Islet of Langerhans (tissue), 1 donor: Measurements from ENCODE around the gene TPCN1.
"Not testable (repeated sequence)": the region's sequence is repeated elsewhere in the genome, so short reads cannot be mapped to it uniquely, and the experiment has no call there.

Source experiments
- FAIRE-seq: peaks from one replicate; lab custom pipeline; 2011; peaks lifted over from hg19 to GRCh38; lab: Jason Lieb, UNC

TPCN1 gene

DNA sequence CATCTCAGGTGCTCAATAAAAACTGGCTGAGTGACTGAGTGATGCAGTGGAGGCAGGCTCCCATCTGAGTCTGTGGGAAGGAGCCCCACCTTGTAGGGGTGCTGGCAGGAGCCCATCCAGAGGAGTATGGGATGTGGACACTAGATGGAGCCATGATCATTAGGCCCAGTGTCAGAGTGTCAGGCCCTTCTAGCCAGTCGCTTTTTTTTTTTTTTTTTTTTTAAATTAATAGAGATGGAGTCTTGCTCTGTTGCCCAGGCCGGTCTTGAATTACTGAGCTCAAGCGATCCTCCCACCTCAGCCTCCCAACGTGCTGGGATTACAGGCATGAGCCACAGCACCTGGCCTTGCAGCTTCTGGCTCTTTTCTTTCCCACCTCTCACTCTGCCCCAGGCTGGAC, 24.3 kb upstream of the TPCN1 start:
- no peak for FAIRE-seq

DNA sequence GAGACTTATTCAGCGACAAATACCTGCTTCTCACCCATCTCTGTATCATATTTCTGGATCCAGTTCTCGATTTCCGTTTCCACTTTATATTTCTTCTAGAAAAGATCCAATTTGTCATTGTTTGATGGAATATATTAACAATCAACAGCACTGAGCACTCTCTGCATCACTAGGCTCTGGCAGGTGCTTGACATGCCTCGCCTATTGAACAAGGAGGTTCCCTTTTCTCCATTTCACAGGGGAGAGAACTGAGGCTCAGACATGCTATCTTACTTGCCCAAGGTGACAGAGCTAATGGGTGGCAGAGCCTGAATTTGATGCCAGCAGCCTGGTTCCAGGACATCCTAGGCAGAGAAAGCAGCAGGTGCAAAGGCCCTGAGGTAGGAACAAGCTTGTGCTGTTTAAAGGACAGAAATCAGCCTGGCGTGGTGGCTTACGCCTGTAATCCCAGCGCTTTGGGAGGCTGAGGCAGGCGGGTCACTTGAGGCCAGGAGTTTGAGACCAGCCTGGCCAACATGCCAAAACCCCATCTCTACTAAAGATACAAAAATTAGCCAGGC, 23.7 kb upstream of the TPCN1 start:
- FAIRE-seq, result no peak

DNA sequence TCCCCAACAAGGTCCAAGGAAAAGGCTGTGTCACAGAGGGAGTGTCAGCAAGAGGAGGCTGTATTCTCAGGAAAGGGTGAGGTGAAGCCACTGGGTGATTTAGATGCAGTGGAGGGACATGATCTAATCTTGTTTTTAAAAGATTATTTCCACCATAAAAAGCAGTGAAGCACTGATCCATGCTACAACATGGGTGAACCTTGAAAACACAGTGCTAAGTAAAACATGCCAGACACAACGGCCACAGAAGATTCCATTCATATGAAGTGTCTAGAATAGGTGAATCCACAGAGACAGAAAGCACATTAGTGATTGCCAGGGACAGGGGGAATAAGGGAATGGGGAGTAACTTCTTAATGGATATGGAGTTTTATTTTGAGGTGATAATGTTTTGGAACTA, 23.0 kb upstream of the TPCN1 start:
- no peak for FAIRE-seq

DNA sequence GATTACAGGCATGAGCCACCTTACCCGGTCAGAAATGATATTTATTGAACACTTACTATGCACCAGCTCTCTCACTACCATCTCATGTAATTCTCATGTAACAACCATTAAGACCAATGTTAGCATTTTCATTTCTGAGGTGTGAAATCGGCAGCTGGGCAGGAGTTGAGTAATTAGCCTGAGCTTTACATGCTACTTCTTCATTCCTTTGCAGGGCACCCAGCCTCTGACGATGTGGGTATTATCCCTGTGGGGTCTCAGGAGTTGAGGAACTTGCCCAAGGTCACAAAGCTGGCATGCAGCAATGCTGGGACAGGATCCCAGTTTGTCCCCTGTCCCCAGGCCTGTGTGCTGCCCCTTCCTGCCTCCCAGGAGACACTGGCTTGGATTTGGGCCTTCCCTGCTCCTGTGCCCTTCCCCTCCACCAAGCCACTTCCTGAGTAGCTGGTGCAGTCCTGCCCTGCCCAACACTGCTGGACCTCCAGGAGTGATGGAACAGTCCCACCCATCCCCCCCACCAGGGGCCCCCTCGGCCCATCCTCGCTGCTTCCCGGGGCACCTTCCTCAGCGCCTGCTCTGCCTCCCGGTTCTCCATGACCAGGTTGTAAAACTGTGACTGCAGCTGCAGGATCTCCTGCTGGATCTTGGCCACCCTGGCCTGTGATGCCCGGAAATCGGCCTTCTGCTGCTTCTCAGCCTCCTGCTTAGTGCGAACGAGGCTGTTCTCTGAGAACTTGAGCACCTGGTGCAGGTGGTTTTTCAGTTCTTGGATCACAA, 21.1 kb upstream of the TPCN1 start:
- no peak for FAIRE-seq

DNA sequence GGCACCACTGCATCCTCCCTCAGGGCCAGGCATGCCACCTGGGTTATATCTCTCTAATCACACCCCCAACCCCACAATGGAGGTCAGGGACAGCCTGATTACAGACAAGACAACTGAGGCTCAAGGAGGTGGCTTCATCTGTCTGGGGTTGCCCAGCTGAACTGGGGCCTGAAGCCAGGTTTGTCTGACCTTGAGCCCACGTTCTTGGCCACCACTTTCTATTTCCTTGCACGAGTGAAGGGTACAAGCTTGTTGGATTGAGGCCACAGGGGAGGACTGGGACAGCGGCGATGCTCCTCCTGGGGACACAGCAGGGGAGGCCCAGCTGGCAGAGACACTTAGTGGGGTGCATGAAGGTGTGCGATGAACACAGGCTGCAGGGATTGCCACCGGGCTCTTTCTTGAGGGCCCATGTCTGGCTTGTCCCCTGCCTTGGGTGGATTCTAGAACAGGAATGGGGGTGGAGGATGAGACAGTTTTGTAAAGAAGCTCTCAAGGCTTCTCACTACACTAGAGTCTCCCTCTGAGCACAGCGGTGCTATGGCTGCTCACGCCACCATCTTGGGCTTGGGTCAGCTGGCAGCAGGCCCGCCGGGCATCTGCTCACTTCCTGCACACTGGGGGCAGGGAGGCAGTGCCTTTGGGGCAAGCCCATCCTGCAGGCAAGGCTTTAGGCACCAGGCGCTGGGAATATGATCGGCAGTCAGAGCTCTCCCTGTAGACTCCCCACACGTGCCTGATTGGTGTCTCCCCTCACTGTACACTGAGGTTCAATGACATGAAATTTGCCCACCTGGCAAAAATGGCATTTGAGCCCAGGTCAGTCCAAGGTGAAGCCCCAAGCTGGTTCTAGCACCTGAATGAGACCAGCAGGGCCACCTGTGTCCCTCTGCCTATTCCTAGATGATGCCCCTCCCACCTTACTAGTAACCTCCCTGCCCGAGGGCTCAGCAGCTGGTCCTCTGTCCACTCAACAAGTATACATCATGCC, 19.8 kb upstream of the TPCN1 start:
- FAIRE-seq, result no peak

DNA sequence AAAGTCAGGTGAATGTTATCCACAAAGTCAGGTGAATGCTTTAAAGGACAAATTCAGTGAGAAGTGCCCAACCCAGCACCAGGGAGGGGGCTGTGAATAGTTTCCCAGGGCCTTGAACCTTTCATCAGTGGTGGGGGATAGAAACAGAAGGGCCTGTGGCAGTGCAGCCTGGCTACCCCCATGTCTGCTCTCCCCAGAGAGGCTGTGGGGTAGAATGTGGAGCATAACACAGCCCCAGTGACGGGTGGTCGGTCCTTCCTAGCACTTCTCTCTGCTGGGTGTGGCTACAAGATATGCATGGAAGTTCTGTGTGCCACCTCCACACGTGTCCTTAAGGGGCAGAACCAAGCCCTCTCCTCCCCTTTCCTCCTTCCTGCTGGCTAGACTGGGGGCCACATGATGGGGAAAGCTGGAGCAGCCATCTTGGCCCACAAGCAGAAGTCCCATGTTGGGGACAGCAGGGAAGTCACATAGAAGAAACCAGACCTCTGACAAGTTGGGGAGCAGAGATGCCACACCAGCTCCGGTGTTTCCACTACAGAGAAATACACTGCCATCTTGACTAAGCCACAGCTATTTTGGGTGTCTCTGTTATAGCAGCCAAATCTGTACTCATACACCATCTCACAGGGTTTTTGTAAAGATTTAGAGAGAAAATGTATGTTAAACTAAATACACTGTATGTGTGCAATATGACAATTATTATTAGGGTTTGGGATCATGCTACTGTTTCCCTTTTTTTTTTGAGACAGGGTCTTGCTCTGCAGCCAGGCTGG, 18.8 kb upstream of the TPCN1 start:
- no peak for FAIRE-seq

DNA sequence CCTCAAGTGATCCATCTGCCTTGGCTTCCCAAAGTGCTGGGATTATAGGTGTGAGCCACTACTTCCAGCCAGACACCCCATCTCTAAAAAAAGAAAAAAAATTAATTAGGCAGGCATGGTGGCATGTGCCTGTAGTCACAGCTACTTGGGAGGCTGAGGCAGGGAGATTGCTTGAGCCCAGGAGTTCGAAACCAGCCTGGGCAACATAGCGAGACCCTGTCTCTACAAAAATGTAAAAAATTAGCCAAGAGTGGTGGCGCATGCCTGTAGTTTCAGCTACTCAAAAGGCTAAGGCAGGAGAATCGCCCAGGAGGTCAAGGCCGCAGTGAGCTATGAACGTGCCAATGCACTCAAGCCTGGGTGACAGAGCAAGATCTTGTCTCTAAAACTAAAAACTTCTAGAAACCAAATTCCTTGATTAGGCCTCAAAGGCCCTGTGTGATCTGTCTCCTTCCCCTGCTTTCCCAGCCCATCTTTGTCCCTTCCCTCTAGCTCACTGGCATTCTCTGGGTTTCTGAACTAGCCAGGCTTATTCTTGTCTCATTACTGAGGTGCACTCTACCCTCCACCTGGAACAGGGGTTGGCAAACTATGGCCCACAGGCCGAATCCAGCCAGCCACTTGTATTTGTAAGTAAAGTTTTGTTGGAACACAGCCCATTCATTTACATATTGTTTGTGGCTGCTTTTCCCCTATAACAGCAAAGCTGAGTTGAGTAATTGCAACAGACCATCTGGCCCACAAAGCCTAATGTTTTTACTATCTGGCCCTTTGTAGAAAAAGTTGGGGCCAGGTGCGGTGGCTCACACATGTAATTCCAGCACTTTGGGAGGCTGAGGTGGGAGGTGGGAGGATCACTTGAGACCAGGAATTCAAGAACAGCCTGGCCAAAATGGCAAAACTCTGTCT, 17.2 kb upstream of the TPCN1 start:
- no peak for FAIRE-seq

DNA sequence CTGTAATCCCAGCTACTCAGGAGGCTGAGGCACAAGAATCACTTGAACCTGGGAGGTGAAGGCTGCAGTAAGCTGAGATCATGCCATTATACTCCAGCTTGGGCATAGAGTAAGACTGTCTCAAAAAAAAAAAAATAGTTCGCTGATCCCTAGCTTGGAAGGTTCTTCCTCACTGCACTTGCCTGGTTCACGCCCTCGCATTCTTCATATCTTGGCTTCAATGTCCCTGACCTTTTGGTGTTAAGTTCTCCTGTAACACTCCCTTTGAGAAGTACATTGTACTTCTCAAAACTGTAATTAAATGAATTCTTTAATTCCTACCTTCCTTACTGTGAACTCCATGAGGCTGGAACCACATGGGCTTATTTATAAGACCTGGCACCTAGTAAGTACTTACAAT, 16.5 kb upstream of the TPCN1 start:
- FAIRE-seq, result no peak

DNA sequence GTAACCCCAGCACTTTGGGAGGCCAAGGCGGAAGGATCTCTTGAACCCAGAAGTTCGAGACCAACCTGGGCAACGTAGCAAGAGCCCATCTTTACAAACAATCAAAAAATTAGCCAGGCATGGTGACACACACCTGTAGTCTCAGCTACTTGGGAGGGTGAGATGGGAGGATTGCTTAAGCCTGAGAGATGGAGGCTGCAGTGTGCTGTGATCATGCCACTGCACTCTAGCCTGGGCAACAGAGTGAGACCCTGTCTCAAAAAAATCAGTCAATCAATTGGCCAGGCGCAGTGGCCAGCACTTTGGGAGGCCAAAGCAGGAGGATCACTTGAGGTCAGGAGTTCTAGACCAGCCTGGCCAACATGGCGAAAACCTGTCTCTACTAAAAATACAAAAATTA, 14.5 kb upstream of the TPCN1 start:
- FAIRE-seq, result not testable (repeated sequence)

DNA sequence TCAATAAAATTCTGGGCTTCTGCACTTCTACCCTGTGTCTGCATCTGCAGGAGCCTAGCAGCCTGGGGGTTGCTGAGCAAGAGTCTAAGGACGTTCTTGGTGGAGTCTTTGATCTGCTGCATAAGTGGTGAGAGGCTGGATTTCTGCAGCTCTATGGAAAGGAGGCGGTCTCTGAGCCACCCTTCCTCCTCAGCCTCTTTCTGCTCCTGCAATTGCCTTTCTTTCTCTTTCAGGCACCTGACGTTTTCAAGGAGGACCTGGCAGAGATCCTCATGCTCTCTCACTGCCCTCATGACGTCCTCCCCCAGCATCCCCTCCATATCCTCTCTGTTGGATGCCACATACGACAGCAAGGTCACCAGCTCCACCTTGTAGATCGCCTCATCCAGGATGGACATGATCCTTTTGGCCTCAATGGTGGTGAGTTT, 13.6 kb upstream of the TPCN1 start:
- no peak for FAIRE-seq

DNA sequence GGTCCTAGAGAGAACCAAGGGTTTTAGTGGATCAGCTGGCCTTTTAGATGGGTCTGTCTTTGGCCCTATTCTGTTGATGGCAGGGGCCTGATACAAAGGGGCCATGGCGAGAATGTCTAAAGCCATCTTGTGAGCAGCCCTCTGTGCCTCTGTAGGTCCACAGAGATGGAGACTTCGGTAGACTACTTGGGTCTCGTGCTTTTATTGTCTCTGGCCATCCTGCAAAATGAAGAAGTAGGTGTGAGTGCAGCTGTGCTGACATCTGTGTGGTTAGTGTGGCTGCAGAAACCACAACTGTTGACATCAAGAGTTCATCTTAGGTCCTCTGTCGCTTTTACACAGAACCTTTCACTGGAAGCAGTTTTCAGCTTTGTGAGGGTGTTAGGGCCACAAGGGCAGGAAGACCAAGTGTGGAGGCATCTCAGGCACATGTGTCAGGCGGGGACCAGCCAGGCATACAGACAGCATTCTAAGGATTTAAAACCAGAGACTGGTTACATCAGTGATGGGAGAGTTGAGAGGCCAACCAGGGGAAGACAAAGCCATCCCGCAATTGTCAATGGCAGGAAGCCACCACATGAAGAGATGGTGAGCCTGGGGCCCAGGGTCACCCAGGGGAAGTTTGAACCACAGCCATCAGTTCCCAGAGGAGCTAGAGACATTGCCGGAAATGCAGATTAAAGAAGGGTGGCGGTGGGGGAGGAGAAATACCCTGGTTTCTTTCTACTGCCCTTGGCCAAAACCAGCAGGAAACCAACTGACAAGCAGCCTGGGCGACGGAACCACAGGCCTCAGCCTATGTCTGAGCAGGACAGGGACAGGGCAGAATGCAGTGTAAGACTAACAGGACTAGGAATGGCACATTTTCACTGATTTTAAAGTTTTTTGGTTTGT, 13.0 kb upstream of the TPCN1 start:
- no peak for FAIRE-seq

DNA sequence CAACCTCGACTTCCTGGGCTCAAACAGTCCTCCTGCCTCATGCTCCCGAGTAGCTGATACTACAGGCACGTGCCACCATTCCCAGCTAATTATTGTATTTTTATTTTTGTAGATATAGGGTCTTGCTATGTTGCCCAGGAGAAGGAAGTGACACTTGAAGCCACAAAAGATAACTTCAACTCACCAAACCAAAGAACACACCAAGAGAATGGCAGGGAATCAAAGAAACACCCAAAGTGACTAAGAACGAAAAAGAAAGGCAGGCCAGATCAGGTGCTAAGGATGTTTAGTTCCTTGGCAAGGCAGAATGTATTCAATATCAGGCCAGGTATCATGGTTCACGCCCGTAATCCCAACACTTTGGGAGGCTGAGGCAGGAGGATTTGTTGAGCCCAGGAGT, 10.1 kb upstream of the TPCN1 start:
- no peak for FAIRE-seq

DNA sequence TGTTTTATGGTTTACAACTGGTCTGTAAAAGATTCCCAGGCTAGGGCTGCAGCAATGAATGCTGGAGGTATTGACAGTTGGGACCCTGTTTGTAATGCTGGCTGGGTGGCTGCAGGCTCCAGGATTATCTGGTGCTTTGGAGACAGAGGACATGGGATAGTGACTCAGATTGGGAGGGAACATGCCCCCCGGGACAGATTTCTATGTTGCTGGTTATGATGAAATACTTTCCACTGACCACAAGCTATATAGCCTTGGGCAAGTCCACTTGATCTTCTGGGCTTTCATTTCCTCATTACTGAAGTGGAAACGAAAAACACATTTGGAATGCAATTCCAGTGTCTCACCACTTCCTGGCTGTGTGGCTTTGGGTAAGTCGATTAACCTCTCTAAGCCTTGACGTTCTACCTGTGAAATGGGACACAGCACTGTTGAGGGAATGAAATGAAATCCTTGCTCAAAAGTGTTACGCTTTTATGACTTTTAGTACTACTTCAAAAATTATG, 6.3 kb upstream of the TPCN1 start:
- FAIRE-seq, result no peak

DNA sequence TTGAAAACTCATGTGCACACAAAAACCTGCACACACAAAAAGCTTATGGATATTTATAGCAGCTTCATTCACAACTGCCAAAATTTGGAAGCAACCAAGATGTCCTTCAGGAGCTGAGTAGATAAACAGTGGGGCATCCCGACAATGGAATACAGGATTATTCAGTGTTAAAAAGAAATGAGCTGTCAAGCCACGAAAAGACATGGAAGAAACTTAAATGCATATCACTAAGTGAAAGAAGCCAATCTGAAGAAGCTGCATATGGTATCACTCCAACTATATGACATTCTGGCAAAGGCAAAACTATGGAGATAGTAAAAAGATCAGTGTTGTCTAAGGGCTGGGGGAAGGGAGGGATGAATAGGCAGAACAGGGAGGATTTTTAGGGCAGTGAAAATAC, 5.2 kb upstream of the TPCN1 start:
- FAIRE-seq, result no peak

DNA sequence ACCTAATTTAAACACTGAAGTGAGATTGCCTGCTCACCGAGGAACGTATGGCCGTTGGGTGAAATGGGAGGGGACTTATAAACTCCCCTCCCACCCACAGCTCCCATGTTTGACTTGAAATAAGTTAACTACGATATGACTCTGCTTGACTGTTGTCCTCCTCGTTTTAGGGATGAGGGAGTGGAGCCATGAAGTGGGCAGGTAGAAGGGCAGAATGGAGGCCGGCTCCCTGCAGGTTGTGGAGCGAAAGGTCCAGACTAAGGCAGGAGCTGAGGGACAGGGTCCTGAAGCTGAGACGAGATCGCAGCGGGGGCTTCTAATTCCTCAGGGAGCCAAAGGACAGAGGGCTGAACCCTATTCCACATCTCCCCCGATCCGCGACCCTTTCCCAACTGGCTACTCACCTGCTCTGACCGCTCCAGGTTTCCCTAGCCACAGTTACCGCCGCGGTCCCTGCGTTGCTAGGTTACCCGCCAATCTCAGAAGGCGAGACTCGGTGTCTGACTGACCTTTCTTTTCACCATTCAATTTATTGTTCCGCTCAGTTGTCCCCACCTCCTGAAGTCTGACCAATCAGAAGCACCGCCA, 577 bp upstream of the TPCN1 start:
- peak; percentile 83 for FAIRE-seq

DNA sequence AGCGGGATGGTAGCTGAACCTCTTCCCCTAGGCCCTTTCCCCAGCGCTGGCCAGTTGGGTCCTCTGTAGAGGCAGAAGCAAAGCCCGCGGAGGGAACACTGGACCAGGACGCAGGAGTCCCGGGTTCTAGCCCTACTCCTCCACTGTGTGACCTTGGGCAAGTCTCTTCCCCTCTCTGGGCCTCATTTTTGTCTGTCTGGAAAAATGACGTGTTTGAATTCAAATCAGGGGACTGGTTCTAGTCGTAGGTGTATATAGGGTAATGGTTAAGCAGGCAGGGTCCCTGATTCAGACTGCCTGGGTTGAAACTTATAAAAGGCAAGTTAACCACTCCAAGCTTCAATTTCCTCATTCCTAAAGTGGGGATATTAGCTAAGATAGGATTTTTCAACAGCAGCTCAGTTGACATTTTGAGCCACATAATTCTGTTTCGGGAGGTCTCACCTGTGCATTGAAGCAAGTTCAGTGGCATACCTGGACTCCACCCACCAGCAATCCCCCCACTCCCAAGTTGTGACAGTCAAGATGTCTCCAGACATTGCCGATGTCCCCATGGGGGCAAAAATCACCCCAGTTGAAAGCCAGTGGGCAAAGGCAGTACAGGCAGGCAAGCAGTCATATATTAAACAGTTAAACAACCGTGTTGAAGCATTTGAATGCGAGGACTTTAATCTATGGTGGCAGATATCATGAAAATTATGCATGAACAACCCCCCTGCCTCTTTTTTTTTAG, 899 bp downstream of the TPCN1 start:
- FAIRE-seq, result no peak

DNA sequence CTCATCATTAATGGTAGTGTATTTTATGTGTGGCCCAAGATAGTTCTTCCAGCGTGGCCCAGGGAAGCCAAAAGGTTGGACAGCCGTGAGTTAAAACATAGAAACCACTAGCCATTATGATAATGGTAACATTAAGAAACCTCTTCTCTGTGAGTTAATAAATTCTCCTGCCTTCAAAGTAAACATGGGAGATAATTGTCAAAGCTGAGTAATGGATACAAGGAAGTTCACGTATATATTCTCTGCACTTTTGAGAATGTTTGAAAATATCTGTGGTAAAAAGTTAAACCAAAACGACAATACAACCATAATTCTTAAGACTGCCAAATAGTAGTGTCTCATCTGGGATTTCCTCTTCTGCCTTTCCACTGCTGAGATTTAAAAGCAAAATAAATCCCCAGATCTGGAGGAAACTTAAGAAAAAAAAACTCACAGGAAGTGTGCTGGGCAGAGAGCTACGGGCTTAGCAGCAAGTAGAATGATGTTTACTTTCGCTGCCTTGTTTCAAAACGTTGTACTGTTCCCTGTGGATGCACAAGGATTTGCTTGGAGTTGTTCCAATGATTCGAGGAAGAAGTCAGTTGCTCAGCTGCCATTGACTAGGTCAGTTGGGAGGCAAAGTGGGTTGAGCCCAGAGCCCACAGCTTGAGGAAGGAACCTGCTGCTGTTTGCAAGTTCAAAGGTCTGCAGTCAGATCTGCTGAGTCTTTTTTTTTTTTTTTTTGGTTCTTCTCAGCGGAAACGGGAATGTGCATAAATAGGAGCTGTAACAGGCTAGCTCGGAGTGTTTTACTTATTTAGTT, 1.7 kb downstream of the TPCN1 start:
- FAIRE-seq, result peak; percentile 76

DNA sequence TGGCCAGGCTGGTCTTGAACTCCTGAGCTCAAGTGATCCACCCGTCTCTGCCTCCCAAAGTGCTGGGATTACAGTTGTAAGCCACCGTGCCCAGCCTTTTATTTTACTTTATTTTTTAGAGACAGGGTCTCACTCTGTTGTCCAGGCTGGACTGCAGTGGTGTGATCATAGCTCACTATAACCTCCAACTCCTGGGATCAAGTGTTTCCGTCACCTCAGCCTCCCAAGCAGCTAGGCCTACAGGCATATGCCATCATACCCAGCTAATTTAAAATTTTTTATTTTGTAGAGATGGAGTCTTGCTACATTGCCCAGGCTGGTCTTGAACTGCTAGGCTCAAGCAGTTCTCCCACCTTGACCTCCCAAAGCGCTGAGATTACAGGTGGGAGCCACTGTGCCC, 3.7 kb downstream of the TPCN1 start:
- no peak for FAIRE-seq
